PFSK-1 (cell line): ENCODE data around the gene CAMSAP3.

Experiments used
- FOXP2 ChIP-seq: optimal IDR thresholded peaks from 2 replicates; pipeline ENCODE3; 2011; ENCODE audit warnings: borderline replicate concordance, control low read depth, inconsistent platforms; ENCODE audit not compliant: insufficient read depth; ENCODE audit errors: extremely low read length, extremely low read depth
- POLR2AphosphoS5 ChIP-seq: IDR thresholded peaks from 2 replicates; pipeline ENCODE4 v1.6.1; 2012; ENCODE audit warnings: low read depth, mild to moderate bottlenecking, control low read depth, low read length, moderate library complexity
- SIN3A ChIP-seq: IDR thresholded peaks from 2 replicates; pipeline ENCODE4 v1.6.1; 2012; ENCODE audit warnings: mild to moderate bottlenecking, low read length, moderate library complexity, borderline replicate concordance; ENCODE audit not compliant: insufficient read depth
- TAF1 ChIP-seq: IDR thresholded peaks from 2 replicates; pipeline ENCODE4 v1.6.1; 2012; ENCODE audit warnings: low read length, control low read depth, borderline replicate concordance; ENCODE audit not compliant: insufficient read depth
- TF ChIP-seq, protein P1 (sequence below), 2 experiments: IDR thresholded peaks; 2 replicates each; pipeline versions ENCODE4 v1.6.1 to v1.8.0; 2011 to 2012; ENCODE audit warnings: low read depth in 2 of 2, low read length in 2 of 2, control low read depth in 1 of 2, inconsistent platforms in 1 of 2, mild to moderate bottlenecking in 1 of 2, moderate library complexity in 1 of 2; ENCODE audit not compliant: insufficient read depth in 1 of 2

DNA sequence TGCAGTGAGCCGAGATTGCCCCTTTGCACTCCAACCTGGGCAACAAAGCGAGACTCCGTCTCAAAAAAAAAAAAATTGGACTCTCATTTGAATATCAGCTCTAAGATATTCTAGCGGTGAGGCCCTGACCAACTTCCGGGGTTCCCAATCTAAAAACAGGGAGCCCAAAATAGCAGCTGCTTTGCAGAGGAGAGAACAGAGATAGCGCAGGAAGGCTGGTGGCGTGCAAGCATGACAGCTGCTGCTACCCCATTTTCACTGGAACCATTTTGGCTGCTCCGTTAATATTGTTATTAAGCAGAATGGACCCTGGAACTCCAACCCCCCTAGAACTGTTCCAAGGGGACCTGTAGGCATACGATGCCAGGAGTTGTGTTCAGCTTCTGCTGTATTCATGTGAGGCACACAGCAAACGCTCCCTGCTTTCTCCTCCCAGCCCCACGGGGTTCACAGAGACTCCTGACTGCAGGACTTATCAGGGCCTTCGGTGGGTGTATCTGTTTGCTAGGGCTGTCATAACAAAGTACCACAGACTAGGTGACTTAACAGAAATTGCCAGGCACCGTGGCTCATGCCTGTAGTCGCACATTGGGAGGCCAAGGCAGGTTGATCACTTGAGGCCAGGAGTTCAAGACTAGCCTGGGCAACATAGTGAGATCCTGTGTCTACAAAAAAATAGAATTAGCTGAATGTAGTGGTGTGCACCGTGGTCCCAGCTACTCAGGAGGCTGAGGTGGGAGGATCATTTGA is 52.8 kb downstream of the CAMSAP3 start:
- no peak for TF ChIP-seq POLR2AphosphoS5
- no peak for TF ChIP-seq SIN3A
- TF ChIP-seq TAF1, result no peak
- TF ChIP-seq, protein P1, sequence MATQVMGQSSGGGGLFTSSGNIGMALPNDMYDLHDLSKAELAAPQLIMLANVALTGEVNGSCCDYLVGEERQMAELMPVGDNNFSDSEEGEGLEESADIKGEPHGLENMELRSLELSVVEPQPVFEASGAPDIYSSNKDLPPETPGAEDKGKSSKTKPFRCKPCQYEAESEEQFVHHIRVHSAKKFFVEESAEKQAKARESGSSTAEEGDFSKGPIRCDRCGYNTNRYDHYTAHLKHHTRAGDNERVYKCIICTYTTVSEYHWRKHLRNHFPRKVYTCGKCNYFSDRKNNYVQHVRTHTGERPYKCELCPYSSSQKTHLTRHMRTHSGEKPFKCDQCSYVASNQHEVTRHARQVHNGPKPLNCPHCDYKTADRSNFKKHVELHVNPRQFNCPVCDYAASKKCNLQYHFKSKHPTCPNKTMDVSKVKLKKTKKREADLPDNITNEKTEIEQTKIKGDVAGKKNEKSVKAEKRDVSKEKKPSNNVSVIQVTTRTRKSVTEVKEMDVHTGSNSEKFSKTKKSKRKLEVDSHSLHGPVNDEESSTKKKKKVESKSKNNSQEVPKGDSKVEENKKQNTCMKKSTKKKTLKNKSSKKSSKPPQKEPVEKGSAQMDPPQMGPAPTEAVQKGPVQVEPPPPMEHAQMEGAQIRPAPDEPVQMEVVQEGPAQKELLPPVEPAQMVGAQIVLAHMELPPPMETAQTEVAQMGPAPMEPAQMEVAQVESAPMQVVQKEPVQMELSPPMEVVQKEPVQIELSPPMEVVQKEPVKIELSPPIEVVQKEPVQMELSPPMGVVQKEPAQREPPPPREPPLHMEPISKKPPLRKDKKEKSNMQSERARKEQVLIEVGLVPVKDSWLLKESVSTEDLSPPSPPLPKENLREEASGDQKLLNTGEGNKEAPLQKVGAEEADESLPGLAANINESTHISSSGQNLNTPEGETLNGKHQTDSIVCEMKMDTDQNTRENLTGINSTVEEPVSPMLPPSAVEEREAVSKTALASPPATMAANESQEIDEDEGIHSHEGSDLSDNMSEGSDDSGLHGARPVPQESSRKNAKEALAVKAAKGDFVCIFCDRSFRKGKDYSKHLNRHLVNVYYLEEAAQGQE (IDR thresholded peaks at IDR 0.05; ENCODE audit: insufficient read depth in 1 of 2, low read depth in 2 of 2, low read length in 2 of 2), result no peak
- no peak for TF ChIP-seq FOXP2
